ENCODE results near the gene RNF220.

- TF ChIP-seq CTCF (IDR thresholded peaks at IDR 0.05): no peak
- TF ChIP-seq POLR2AphosphoS5 (IDR thresholded peaks at IDR 0.05): no peak
- no peak for TF ChIP-seq EP300 (IDR thresholded peaks at IDR 0.05)
- no peak for TF ChIP-seq POLR2A (IDR thresholded peaks at IDR 0.05)
Observed at GRCh38 chr1:44543786-44544185, 138.7 kb downstream of the RNF220 start.
